Transverse colon (tissue), 4 donors: ENCODE results near the gene ARRDC3.

Experiments used
- CTCF ChIP-seq, 5 experiments: fragments of 200-600 bp in 3 of 5; fragments of 450-650 bp in 2 of 5; sonication (generic) in 3 of 5; IDR thresholded peaks; 1 replicate in 2 of 5; 2 replicates in 3 of 5; pipeline ENCODE4 v1.5.1; 2016 to 2017; ENCODE audit warnings: antibody characterized with exemption in 5 of 5, inconsistent platforms in 3 of 5, mild to moderate bottlenecking in 2 of 5, moderate library complexity in 1 of 5
- POLR2AphosphoS5 ChIP-seq, 3 donors: sonication (generic); formaldehyde crosslinking; IDR thresholded peaks; one replicate each; pipeline ENCODE4 v1.6.1; 2016; ENCODE audit warnings: antibody characterized with exemption in 3 of 3

- TF ChIP-seq POLR2AphosphoS5 (IDR thresholded peaks at IDR 0.05) (no peak), CTCF (IDR thresholded peaks at IDR 0.05) (no peak)
Measured at GRCh38 chr5:91341154-91341553, 42.0 kb downstream of the ARRDC3 start.
